Gastrocnemius medialis (tissue), 4 donors: ENCODE results near the gene DYNLT5. TPM values are rescaled to one million over a fixed set of nuclear protein-coding genes. Genes with fewer than 3 reads are reported as not detected.

ENCODE experiments used
- ATAC-seq, 2 donors: fragments of 150-250 bp; one replicate each; pipeline ENCODE4 v1.9.1; 2016
- DNase-seq, 2 donors: peaks; one replicate each; pipeline ENCODE4 v3.0.0-alpha.2; 2019
- H3K27ac ChIP-seq, 4 donors: fragments of 200-600 bp; sonication (generic); 1 replicate in 1 of 4; 2 replicates in 3 of 4; pipeline ENCODE4 v1.5.1; 2016 to 2018; ENCODE audit warnings: mild to moderate bottlenecking in 2 of 4, moderate library complexity in 1 of 4
- H3K27me3 ChIP-seq, 3 donors: fragments of 200-600 bp; sonication (generic) in 2 of 3; 1 replicate in 1 of 3; 2 replicates in 2 of 3; pipeline versions ENCODE4 v1.5.1 to v1.6.0; 2016 to 2019; ENCODE audit warnings: mild to moderate bottlenecking in 1 of 3, moderate library complexity in 1 of 3
- H3K36me3 ChIP-seq, 2 donors: fragments of 200-600 bp; sonication (generic) in 1 of 2; one replicate each; pipeline ENCODE4 v1.5.1; 2017 to 2018
- H3K4me1 ChIP-seq, 2 donors: fragments of 200-600 bp; sonication (generic) in 1 of 2; one replicate each; pipeline ENCODE4 v1.5.1; 2016 to 2017; ENCODE audit warnings: mild to moderate bottlenecking in 2 of 2
- H3K4me3 ChIP-seq, 4 donors: fragments of 200-600 bp; sonication (generic) in 3 of 4; 1 replicate in 1 of 4; 2 replicates in 3 of 4; pipeline ENCODE4 v1.5.1; 2016 to 2019; ENCODE audit warnings: mild to moderate bottlenecking in 2 of 4
- H3K9me3 ChIP-seq, 3 donors: fragments of 200-600 bp; sonication (generic) in 2 of 3; 1 replicate in 1 of 3; 2 replicates in 2 of 3; pipeline ENCODE4 v1.5.1; 2016 to 2019
- CTCF ChIP-seq, 5 experiments: fragments of 450-650 bp in 3 of 5; fragments of 200-600 bp in 2 of 5; sonication (generic) in 2 of 5; IDR thresholded peaks in 4 of 5; conservative IDR thresholded peaks in 1 of 5; 1 replicate in 4 of 5; 2 replicates in 1 of 5; pipeline ENCODE4 v1.5.1; 2016 to 2019; ENCODE audit warnings: antibody characterized with exemption in 5 of 5, mild to moderate bottlenecking in 3 of 5, moderate library complexity in 3 of 5
- POLR2A ChIP-seq, 2 donors: fragments of 450-650 bp; IDR thresholded peaks; one replicate each; pipeline ENCODE4 v1.6.1; 2017; ENCODE audit warnings: antibody characterized with exemption in 2 of 2, mild to moderate bottlenecking in 2 of 2, moderate library complexity in 2 of 2
- in situ Hi-C, 4 donors: fragments of 200-750 bp; cut with MboI; loops; one replicate each; pipeline versions ENCODE4 v1.15.0 to v1.8.0; 2017; ENCODE audit warnings: low sequenced_read_pairs in 4 of 4
- intact Hi-C: fragments of 100-400 bp; cut with DNase I; formaldehyde crosslinking; loops from one replicate; pipeline ENCODE4 v1.15.1; 2023; ENCODE audit warnings: low total_unique reads
- total RNA-seq, 4 donors: library from RNA; depleted of rRNA; stranded (reverse); fragments of >200 nt; gene quantifications; one replicate each; pipeline versions ENCODE4 v1.1.0 to v1.2.3, GENCODE V29; 2016

Gene DYNLT5
- 1 to 10 TPM in 1 of 4 donors, not detected in 3; 1.6 TPM for total RNA-seq

- ATAC-seq (peak; percentile 41 to 73), DNase-seq (peak in 1 of 2 donors; percentile 23)
- Histone ChIP-seq H3K4me3 (peak within 1 kb of the TSS; percentile 40 to 64 (median 55)), H3K27me3 (peaks cover 0 to 6% (median 2%) of the 10 kb centered on the region in 3 donors), H3K4me1 (peaks cover 3 to 6% of the 10 kb centered on the region in 2 donors), H3K9me3 (no peaks in the 10 kb centered on the region), H3K36me3 (no peaks in the 10 kb centered on the region), H3K27ac (peak within 1 kb of the TSS; percentile 26 to 65 (median 54))
- in situ Hi-C loops (loop anchor here (25.0 kb wide), 3 partner anchors 235 to 760 kb away; no protein-coding TSS in a partner anchor), intact Hi-C loops (loop anchor here (10.0 kb wide), 1 partner anchor 497 kb away; no protein-coding TSS in a partner anchor)
- TF ChIP-seq CTCF (IDR thresholded peaks at IDR 0.05 in 4 of 5, conservative IDR thresholded peaks at IDR 0.05 in 1 of 5) (peak in 1 of 5 experiments; percentile 11), POLR2A (IDR thresholded peaks at IDR 0.05) (no peak)
Measured at GRCh38 chr1:66752000-66752592, at the start of gene DYNLT5. Gene DYNLT5, plus strand, starts transcription at chr1:66752459. Its CDS starts 2,200 bp downstream, at chr1:66754659.

- ATAC-seq, result no peak
- H3K4me1 ChIP-seq, result no peaks in the 10 kb centered on the region
- in situ Hi-C loops, result no loop called here
- DNase-seq, result no peak
- peak overlapping the region in 3 of 4 donors; percentile 1 to 33 (median 7) for H3K27ac ChIP-seq
- H3K27me3 ChIP-seq, result no peaks in the 10 kb centered on the region
- H3K36me3 ChIP-seq, result no peaks in the 10 kb centered on the region
- no peaks in the 10 kb centered on the region for H3K9me3 ChIP-seq
- TF ChIP-seq CTCF (IDR thresholded peaks at IDR 0.05 in 4 of 5, conservative IDR thresholded peaks at IDR 0.05 in 1 of 5) (no peak), POLR2A (IDR thresholded peaks at IDR 0.05) (no peak)
- H3K4me3 ChIP-seq, result no peak overlapping the region
- intact Hi-C loops, result loop anchor here (10.0 kb wide), 1 partner anchor 170 kb away; the partner anchor contains the start of gene SGIP1
Measured at GRCh38 chr1:66704177-66704875, 47.9 kb upstream of the DYNLT5 start.

GRCh38 chr1:66705110-66705509 is 47.1 kb upstream of the DYNLT5 start:
- intact Hi-C loops, result loop anchor here (10.0 kb wide), 1 partner anchor 170 kb away; the partner anchor contains the start of gene SGIP1
- peak overlapping the region in 1 of 4 donors; percentile 24 for H3K27ac ChIP-seq
- no peaks in the 10 kb centered on the region for H3K4me1 ChIP-seq
- H3K9me3 ChIP-seq, result no peaks in the 10 kb centered on the region
- no peak overlapping the region for H3K4me3 ChIP-seq
- no peak for DNase-seq
- H3K36me3 ChIP-seq, result no peaks in the 10 kb centered on the region
- no peaks in the 10 kb centered on the region for H3K27me3 ChIP-seq
- in situ Hi-C loops, result no loop called here
- ATAC-seq, result peak in 1 of 2 donors; percentile 33
- TF ChIP-seq CTCF (IDR thresholded peaks at IDR 0.05 in 4 of 5, conservative IDR thresholded peaks at IDR 0.05 in 1 of 5), result no peak

GRCh38 chr1:66711420-66711819 is 40.8 kb upstream of the DYNLT5 start:
- H3K36me3 ChIP-seq, result no peaks in the 10 kb centered on the region
- H3K27me3 ChIP-seq, result no peaks in the 10 kb centered on the region
- DNase-seq (no peak), ATAC-seq (no peak)
- no peak for TF ChIP-seq POLR2A (IDR thresholded peaks at IDR 0.05)
- TF ChIP-seq CTCF (IDR thresholded peaks at IDR 0.05 in 4 of 5, conservative IDR thresholded peaks at IDR 0.05 in 1 of 5), result no peak
- intact Hi-C loops (no loop called here), in situ Hi-C loops (no loop called here)
- no peaks in the 10 kb centered on the region for H3K4me1 ChIP-seq
- no peaks in the 10 kb centered on the region for H3K9me3 ChIP-seq
- H3K4me3 ChIP-seq, result no peak overlapping the region
- H3K27ac ChIP-seq, result no peak overlapping the region
